HG03039 (cell line): Measurements from ENCODE around the gene CPEB3.
"Not testable (repeated sequence)": the region's sequence is repeated elsewhere in the genome, so short reads cannot be mapped to it uniquely, and the experiment has no call there.

Source experiments
- ATAC-seq: cut with Tn5 transposase; IDR thresholded peaks from one replicate; pipeline ENCODE4 v1.9.1; 2021; ENCODE audit warnings: mild to moderate bottlenecking, moderate library complexity; ENCODE audit not compliant: unreplicated experiment

The CPEB3 gene

GRCh38 chr10:92290837-92291615, at the start of gene CPEB3, which contains the start of gene MARCHF5:
CPEB3 (minus strand) TSS chr10:92291078; CDS start chr10:92240350, 50,728 bp downstream.
MARCHF5 (plus strand) TSS chr10:92291167; CDS start chr10:92291495, 328 bp downstream.
- ATAC-seq: peak; percentile 98

DNA sequence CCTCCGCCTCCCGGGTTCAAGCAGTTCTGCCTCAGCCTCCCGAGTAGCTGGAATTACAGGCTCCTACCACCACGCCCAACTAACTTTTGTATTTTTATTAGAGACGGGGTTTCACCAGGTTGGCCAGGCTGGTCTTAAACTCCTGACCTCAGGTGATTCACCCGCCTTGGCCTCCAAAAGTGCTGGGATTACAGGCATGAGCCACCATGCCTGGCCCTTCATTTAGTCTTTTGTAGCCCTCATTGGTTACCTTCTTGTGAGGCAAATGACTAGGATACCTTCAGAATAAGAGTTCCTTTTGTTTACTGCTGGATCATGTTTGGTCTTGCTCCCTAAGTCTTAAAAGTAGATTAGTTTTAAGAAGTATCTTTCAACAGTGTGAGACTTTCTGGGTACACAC, 39.0 kb upstream of the CPEB3 start:
- not testable (repeated sequence) for ATAC-seq

GRCh38 chr10:92328993-92329392, 38.1 kb upstream of the CPEB3 start:
- no peak for ATAC-seq

- ATAC-seq: no peak
Measured at GRCh38 chr10:92327445-92328433, 36.9 kb upstream of the CPEB3 start.

- ATAC-seq: no peak
Measured at GRCh38 chr10:92323079-92323478, 32.2 kb upstream of the CPEB3 start.

DNA sequence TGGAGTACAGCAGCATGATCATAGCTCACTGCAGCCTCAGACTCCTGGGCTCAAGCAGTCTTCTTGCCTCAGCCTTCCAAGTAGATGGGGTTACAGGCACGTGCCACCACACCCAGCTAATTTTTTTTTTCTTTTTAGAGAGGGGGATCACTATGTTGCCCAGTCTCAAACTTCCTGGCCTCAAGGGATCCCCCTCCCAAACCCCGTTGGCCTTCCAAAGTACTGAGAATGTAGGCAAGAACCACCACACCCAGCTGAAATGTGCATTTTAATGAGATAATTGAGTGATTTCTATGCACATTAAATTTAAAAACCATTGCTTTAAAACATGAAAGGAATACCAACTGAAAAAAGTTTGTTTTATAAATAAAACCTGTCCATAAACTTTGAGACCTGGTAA, 25.7 kb upstream of the CPEB3 start:
- no peak for ATAC-seq

DNA sequence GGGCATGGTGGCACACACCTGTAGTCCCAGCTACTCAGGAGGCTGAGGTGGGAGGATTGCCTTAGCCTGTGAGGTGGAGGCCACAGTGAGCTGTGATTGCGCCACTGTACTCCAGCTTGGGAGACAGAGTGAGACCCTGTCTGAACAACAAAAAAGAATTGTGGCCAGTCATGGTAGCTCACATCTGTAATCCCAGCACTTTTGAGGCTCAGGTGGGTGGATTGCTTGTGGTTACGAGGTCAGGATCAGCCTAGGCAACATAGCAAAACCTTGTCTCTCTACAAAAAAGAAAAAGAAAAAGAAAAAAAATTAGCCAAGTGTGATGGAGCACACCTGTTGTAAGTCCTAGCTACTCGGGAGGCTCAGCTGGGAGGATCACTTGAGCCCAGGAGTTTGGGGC, 22.9 kb upstream of the CPEB3 start:
- no peak for ATAC-seq

DNA sequence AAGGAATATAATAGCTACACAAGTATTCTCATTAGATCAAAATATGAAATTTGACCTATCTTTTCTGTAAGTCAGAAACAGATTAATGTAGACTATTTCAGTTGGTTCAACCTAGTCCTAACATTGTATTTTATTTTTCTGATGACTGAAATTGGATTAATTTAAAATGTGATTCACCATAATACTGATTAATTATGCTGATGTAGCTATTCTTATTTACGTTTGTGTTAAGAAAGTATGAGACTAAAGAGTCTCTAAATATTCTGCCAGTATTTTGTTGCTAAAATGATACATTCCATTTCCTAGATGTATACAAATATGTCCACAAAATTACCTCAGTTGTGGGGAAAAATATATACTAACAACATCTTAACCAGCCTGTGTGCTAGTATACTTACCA, 18.4 kb upstream of the CPEB3 start:
- no peak for ATAC-seq

DNA sequence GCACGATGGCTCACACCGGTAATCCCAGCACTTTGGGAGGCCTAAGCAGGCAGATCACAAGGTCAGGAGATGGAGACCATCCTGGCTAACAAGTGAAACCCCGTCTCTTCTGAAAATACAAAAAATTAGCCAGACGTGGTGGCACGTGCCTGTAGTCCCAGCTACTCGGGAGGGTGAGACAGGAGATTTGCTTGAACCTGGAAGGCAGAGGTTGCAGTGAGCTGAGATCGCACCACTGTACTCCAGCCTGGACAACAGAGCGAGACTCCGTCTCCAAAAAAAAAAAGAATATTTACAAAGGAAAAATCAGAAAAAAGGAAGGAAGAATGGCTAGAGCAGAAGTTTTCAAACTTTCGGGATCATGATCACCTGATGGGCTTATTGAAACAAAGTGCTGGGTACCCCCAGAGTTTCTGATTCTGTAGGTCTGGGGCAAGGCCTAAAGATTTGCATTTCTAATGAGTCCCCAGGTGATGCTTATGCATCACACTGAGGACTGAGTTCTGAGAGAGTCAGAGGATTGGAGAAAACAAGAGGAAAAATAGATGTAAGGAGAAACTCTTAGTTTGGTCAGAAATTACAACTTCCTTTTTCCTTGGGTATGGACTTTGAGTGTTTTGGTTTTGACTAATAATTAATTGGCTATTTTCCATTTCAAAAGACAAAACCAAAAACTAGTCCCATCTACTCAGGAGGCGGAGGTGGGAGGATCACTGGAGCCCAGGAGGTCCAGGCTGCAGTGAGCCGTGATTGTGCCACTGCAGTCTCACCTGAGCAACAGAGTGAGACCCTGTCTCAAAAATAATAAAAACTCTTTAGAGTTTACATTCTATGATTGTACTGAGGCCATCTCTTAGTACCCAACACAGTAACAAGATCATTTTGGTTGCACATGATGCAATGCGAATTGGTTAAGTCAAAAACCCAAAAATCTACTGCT, 14.5 kb upstream of the CPEB3 start:
- ATAC-seq: no peak

DNA sequence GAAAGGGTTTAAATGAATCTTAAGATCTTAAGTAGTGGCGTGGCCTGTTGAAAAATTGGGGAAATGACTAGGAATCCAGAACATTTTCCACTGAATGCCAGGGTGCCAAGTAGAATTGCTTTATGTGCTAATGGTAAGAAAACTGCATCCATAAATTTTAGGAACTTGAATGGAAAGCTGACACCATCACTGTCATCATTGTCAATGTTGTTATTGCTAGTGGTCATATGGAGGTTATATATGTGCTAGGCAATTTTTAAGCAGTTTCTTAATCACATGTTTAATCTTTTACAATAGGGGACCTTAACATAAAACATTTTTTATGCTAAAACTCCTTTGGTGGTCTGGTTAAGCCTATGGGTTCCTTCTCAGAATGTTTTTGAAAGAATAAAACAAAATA, 13.2 kb upstream of the CPEB3 start:
- no peak for ATAC-seq

- ATAC-seq: no peak
Measured at GRCh38 chr10:92303096-92303495, 12.2 kb upstream of the CPEB3 start.

- ATAC-seq: no peak
Measured at GRCh38 chr10:92298487-92298886, 7.6 kb upstream of the CPEB3 start.

- ATAC-seq: no peak
Measured at GRCh38 chr10:92291921-92292845, 1.3 kb upstream of the CPEB3 start.

- no peak for ATAC-seq
Measured at GRCh38 chr10:92291616-92291865, 663 bp upstream of the CPEB3 start.

- ATAC-seq: peak; percentile 13
Measured at GRCh38 chr10:92290076-92290836, 622 bp downstream of the CPEB3 start.

GRCh38 chr10:92284112-92284704, 6.7 kb downstream of the CPEB3 start:
- ATAC-seq: no peak

DNA sequence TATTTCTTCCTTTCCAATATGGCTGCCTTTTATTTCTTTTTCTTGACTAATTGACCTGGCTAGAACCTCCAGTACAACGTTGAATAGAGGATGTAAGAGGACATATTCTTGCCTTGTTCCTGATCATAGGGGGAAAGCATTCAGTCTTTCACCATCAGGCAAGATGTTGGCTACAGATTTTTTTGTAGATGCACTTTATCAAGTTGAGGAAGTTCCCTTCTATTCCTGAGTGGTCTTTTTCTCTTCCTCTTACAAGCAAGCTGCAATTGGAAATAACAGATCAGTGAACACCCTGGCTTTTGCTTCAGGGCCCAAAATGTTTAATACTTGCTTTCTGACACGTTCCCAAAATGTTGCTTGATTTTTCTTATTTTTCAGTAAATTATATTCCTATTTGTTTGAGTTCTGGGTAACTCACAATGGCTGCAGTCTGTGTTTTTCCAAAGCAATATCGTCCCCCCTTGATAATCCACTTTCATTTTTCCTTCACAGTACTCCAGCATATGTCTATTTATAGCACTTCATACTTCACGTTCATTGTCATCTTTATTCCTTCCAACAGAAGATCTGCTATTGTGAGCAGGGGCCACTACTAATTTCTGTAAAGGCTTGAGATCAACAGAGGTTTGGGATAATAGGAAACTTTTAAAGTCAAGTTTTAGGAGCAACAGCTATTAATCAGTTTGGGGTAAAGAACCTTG, 11.7 kb downstream of the CPEB3 start:
- no peak for ATAC-seq

GRCh38 chr10:92274071-92274470, 16.8 kb downstream of the CPEB3 start:
- no peak for ATAC-seq
